Peyer's patch (tissue), 4 donors: ENCODE data around the gene SLC7A14.

ENCODE experiments used
- CTCF ChIP-seq, 6 experiments: fragments of 450-650 bp in 4 of 6; fragments of 200-600 bp in 2 of 6; sonication (generic) in 1 of 6; IDR thresholded peaks; one replicate each; pipeline ENCODE4 v1.5.1; 2017 to 2019; ENCODE audit warnings: antibody characterized with exemption in 6 of 6, mild to moderate bottlenecking in 3 of 6, moderate library complexity in 1 of 6
- POLR2A ChIP-seq, 2 donors: fragments of 450-650 bp; IDR thresholded peaks; one replicate each; pipeline ENCODE4 v1.5.1; 2017; ENCODE audit warnings: antibody characterized with exemption in 2 of 2, mild to moderate bottlenecking in 2 of 2, moderate library complexity in 2 of 2

- TF ChIP-seq CTCF (IDR thresholded peaks at IDR 0.05) (no peak), POLR2A (IDR thresholded peaks at IDR 0.05) (no peak)
Observed at GRCh38 chr3:170600005-170600624, 14.2 kb upstream of the SLC7A14 start.
